ENCODE measurements around the gene CLSTN1.

GRCh38 chr1:9732123-9732971, 91.4 kb downstream of the CLSTN1 start:
- no peak for TF ChIP-seq CTCF (IDR thresholded peaks at IDR 0.05; ENCODE audit: insufficient read depth, low read length, poor library complexity, severe bottlenecking)
- no peak for TF ChIP-seq EZH2phosphoT487 (conservative IDR thresholded peaks at IDR 0.05; ENCODE audit: low read length)
